HCT116 (cell line): ENCODE results near the gene CCL7. TPM values are rescaled to one million over a fixed set of nuclear protein-coding genes. Genes with fewer than 3 reads are reported as not detected.

Experiments used
- ATAC-seq: fragments of 200-7000 bp; cut with Tn5 transposase; 2 replicates; pipeline ENCODE4 v1.9.1; 2020; ENCODE audit warnings: mild to moderate bottlenecking, moderate library complexity
- BruUV-seq: library from RNA; stranded (reverse); fragments of 400-500 nt; replicated peaks from 2 replicates; lab custom pipeline; 2021; lab: Mats Ljungman, UMichigan
- CTCF ChIA-PET: fragments of 300-600 bp; sonication (Branson Sonifier 250); formaldehyde crosslinking; loops from one replicate; lab custom pipeline; 2021; ENCODE audit warnings: antibody characterized with exemption; lab: Charles Lee
- POLR2A ChIA-PET: fragments of 300-600, 350-600 bp; sonication (Branson Sonifier 250); formaldehyde crosslinking; loops from one replicate; lab custom pipeline; 2021; ENCODE audit warnings: antibody characterized with exemption; lab: Charles Lee
- RAD21 ChIA-PET, 2 experiments: fragments of 300-600 bp; sonication (Branson Sonifier 250); formaldehyde crosslinking; loops; one replicate each; lab custom pipeline; 2023; ENCODE audit warnings: low total read pairs in 2 of 2; ENCODE audit not compliant: uncharacterized antibody in 2 of 2, unreplicated experiment in 2 of 2, low non-redundant PET in 1 of 2; lab: Charles Lee
- DNase-seq: peaks from one replicate; pipeline ENCODE4 v3.0.0-alpha.2; 2010; ENCODE audit warnings: low read depth, low spot score
- H2AFZ ChIP-seq: fragments of 200-600 bp; shearing (Covaris generic), sonication (generic); 2 replicates; pipeline ENCODE4 v1.6.1; 2017; ENCODE audit warnings: low read depth, mixed run types, mixed read lengths, antibody characterized with exemption, low read length; ENCODE audit not compliant: poor library complexity, severe bottlenecking
- H3K27ac ChIP-seq: 2 replicates; pipeline ENCODE4 v1.5.1; 2012; ENCODE audit warnings: low read depth, low read length
- H3K27me3 ChIP-seq: fragments of 200-600 bp; sonication (generic); 2 replicates; pipeline ENCODE4 v1.6.1; 2016; ENCODE audit warnings: mixed run types, low read length, mixed read lengths; ENCODE audit not compliant: insufficient read depth
- H3K36me3 ChIP-seq, 2 experiments: fragments of 200-500 bp in 1 of 2; fragments of 200-600 bp in 1 of 2; sonication (Bioruptor generic) in 1 of 2; sonication (generic) in 1 of 2; 2 replicates each; pipeline versions ENCODE4 v1.5.1 to v1.6.1; 2014 to 2016; ENCODE audit warnings: low read length in 2 of 2, inconsistent platforms in 1 of 2, mixed read lengths in 1 of 2, mixed run types in 1 of 2; ENCODE audit not compliant: insufficient read depth in 2 of 2, control insufficient read depth in 1 of 2
- H3K4me1 ChIP-seq, 2 experiments: fragments of 200-600 bp in 1 of 2; sonication (generic) in 1 of 2; 2 replicates each; pipeline versions ENCODE4 v1.5.1 to v1.6.1; 2012 to 2017; ENCODE audit warnings: low read length in 2 of 2, inconsistent platforms in 1 of 2, mild to moderate bottlenecking in 1 of 2, mixed read lengths in 1 of 2, mixed run types in 1 of 2, moderate library complexity in 1 of 2; ENCODE audit not compliant: insufficient read depth in 2 of 2, control insufficient read depth in 1 of 2
- H3K4me2 ChIP-seq: fragments of 200-600 bp; sonication (generic); 2 replicates; pipeline ENCODE4 v1.6.1; 2017; ENCODE audit warnings: mixed run types, low read length, mixed read lengths
- H3K4me3 ChIP-seq, 2 experiments: fragments of 200-600 bp in 1 of 2; sonication (generic) in 1 of 2; replicated peaks in 1 of 2; 2 replicates each; pipeline ENCODE4 v1.5.1; 2011 to 2016; ENCODE audit warnings: low read length in 2 of 2, control low read depth in 1 of 2, low read depth in 1 of 2, mild to moderate bottlenecking in 1 of 2, mixed read lengths in 1 of 2, mixed run types in 1 of 2
- H3K79me2 ChIP-seq: fragments of 200-600 bp; sonication (generic); 2 replicates; pipeline ENCODE4 v1.6.1; 2017; ENCODE audit warnings: mild to moderate bottlenecking, mixed run types, low read length, moderate library complexity, mixed read lengths; ENCODE audit not compliant: insufficient read depth
- H3K9ac ChIP-seq: fragments of 200-600 bp; sonication (generic); 2 replicates; pipeline ENCODE4 v1.6.1; 2016; ENCODE audit warnings: low read length, mixed read lengths
- H3K9me2 ChIP-seq: fragments of 200-600 bp; sonication (generic), shearing (Covaris generic); 2 replicates; pipeline ENCODE4 v1.6.1; 2017; ENCODE audit warnings: mixed run types, mild to moderate bottlenecking, moderate library complexity; ENCODE audit not compliant: insufficient read depth
- H3K9me3 ChIP-seq, 2 experiments: fragments of 200-500 bp in 1 of 2; fragments of 200-600 bp in 1 of 2; sonication (Bioruptor generic) in 1 of 2; sonication (generic) in 1 of 2; 2 replicates each; pipeline ENCODE4 v1.6.1; 2014 to 2017; ENCODE audit warnings: low read length in 2 of 2, mixed read lengths in 2 of 2, inconsistent platforms in 1 of 2, low read depth in 1 of 2, mild to moderate bottlenecking in 1 of 2, mixed run types in 1 of 2, moderate library complexity in 1 of 2; ENCODE audit not compliant: control insufficient read depth in 1 of 2, insufficient read depth in 1 of 2
- H4K20me1 ChIP-seq: fragments of 200-600 bp; sonication (generic), shearing (Covaris generic); 2 replicates; pipeline ENCODE4 v1.6.1; 2017; ENCODE audit warnings: mixed run types, mild to moderate bottlenecking, moderate library complexity; ENCODE audit not compliant: insufficient read depth
- ATF3 ChIP-seq: IDR thresholded peaks from 2 replicates; pipeline ENCODE4 v1.6.1; 2012
- CBX3 ChIP-seq: IDR thresholded peaks from 2 replicates; pipeline ENCODE4 v1.6.1; 2012; ENCODE audit warnings: low read depth
- CEBPB ChIP-seq: IDR thresholded peaks from 2 replicates; pipeline ENCODE4 v1.6.1; 2012; ENCODE audit warnings: low read depth
- JUND ChIP-seq: IDR thresholded peaks from 2 replicates; pipeline ENCODE4 v1.6.1; 2012
- POLR2AphosphoS5 ChIP-seq: IDR thresholded peaks from 2 replicates; pipeline ENCODE4 v1.6.1; 2011; ENCODE audit warnings: mild to moderate bottlenecking, low read depth, low read length, moderate library complexity
- SP1 ChIP-seq: IDR thresholded peaks from 2 replicates; pipeline ENCODE4 v1.6.1; 2012; ENCODE audit warnings: low read depth
- TCF7L2 ChIP-seq: IDR thresholded peaks from 2 replicates; pipeline ENCODE4 v1.7.0; 2011; ENCODE audit warnings: borderline replicate concordance, inconsistent platforms; ENCODE audit not compliant: insufficient read depth, insufficient read length; ENCODE audit errors: extremely low read depth
- ZBTB33 ChIP-seq: IDR thresholded peaks from 2 replicates; pipeline ENCODE4 v1.6.1; 2011; ENCODE audit warnings: mild to moderate bottlenecking, low read length, moderate library complexity; ENCODE audit not compliant: insufficient replicate concordance; ENCODE audit errors: extremely low read depth
- intact Hi-C: fragments of 100-400 bp; cut with micrococcal nuclease; formaldehyde crosslinking; loops from 2 replicates; pipeline ENCODE4 v1.10.0; 2022
- total RNA-seq: library from RNA; stranded (reverse); gene quantifications from one replicate; pipeline ENCODE4 v1.2.1, GENCODE V29; 2021; ENCODE audit not compliant: unreplicated experiment
- TF ChIP-seq, protein P1 (sequence below), 3 experiments: fragments of 200-600 bp in 1 of 3; sonication (generic) in 1 of 3; IDR thresholded peaks in 2 of 3; conservative IDR thresholded peaks in 1 of 3; 2 replicates each; pipeline ENCODE4 v1.5.1; 2012 to 2017; ENCODE audit warnings: low read depth in 2 of 3, low read length in 2 of 3, antibody characterized with exemption in 1 of 3, borderline replicate concordance in 1 of 3, control low read depth in 1 of 3, mild to moderate bottlenecking in 1 of 3, mixed read lengths in 1 of 3, mixed run types in 1 of 3, moderate library complexity in 1 of 3; ENCODE audit not compliant: insufficient read depth in 1 of 3

Gene CCL7
- total RNA-seq, 1 experiment from 2014 or later: not detected

- no peak for ATAC-seq
- no peak overlapping the region for H3K4me2 ChIP-seq
Observed at GRCh38 chr17:34252095-34252443, 18.0 kb upstream of the CCL7 start.

GRCh38 chr17:34252444-34253138 lies 17.4 kb upstream of the CCL7 start:
- Histone ChIP-seq H3K9me3 (no peaks in the 10 kb centered on the region), H3K9me2 (no peaks in the 10 kb centered on the region), H4K20me1 (no peaks in the 10 kb centered on the region), H3K4me2 (no peak overlapping the region), H3K9ac (no peak overlapping the region), H2AFZ (no peak overlapping the region), H3K27me3 (no peaks in the 10 kb centered on the region; the same call in 1 of the 2 replicates), H3K4me1 (no peaks in the 10 kb centered on the region), H3K79me2 (no peaks in the 10 kb centered on the region), H3K36me3 (no peaks in the 10 kb centered on the region), H3K4me3 (no peak overlapping the region), H3K27ac (no peak overlapping the region)
- DNase-seq: no peak
- ChIA-PET CTCF (no interaction called here), RAD21 (no interaction called here), POLR2A (no interaction called here)
- intact Hi-C loops: no loop called here
- BruUV-seq: no TSS peak
- no peak for ATAC-seq
- TF ChIP-seq ZBTB33 (no peak), JUND (no peak), POLR2AphosphoS5 (no peak), CEBPB (no peak), SP1 (no peak), ATF3 (no peak)
- TF ChIP-seq, protein P1, sequence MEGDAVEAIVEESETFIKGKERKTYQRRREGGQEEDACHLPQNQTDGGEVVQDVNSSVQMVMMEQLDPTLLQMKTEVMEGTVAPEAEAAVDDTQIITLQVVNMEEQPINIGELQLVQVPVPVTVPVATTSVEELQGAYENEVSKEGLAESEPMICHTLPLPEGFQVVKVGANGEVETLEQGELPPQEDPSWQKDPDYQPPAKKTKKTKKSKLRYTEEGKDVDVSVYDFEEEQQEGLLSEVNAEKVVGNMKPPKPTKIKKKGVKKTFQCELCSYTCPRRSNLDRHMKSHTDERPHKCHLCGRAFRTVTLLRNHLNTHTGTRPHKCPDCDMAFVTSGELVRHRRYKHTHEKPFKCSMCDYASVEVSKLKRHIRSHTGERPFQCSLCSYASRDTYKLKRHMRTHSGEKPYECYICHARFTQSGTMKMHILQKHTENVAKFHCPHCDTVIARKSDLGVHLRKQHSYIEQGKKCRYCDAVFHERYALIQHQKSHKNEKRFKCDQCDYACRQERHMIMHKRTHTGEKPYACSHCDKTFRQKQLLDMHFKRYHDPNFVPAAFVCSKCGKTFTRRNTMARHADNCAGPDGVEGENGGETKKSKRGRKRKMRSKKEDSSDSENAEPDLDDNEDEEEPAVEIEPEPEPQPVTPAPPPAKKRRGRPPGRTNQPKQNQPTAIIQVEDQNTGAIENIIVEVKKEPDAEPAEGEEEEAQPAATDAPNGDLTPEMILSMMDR (IDR thresholded peaks at IDR 0.05 in 2 of 3, conservative IDR thresholded peaks at IDR 0.05 in 1 of 3; ENCODE audit: borderline replicate concordance in 1 of 3, insufficient read depth in 1 of 3, low read depth in 2 of 3, low read length in 2 of 3): no peak

More at GRCh38 chr17:34252095-34252443, 18.0 kb upstream of the CCL7 start:
- ChIA-PET CTCF (no interaction called here), RAD21 (no interaction called here), POLR2A (no interaction called here)
- Histone ChIP-seq H3K9me2 (no peaks in the 10 kb centered on the region), H2AFZ (no peak overlapping the region), H3K27me3 (no peaks in the 10 kb centered on the region; the same call in 1 of the 2 replicates), H3K9me3 (no peaks in the 10 kb centered on the region), H3K79me2 (no peaks in the 10 kb centered on the region), H3K4me1 (no peaks in the 10 kb centered on the region), H4K20me1 (no peaks in the 10 kb centered on the region), H3K4me3 (no peak overlapping the region), H3K27ac (no peak overlapping the region), H3K9ac (no peak overlapping the region), H3K36me3 (no peaks in the 10 kb centered on the region)
- no TSS peak for BruUV-seq
- no peak for DNase-seq
- intact Hi-C loops: no loop called here
- no peak for TF ChIP-seq POLR2AphosphoS5
- TF ChIP-seq CBX3: no peak
- no peak for TF ChIP-seq SP1
- TF ChIP-seq TCF7L2: no peak
- no peak for TF ChIP-seq ZBTB33
